NCI-H2171 (cell line): Measurements from ENCODE around the gene HAUS8.
"Not testable (repeated sequence)": the region's sequence is repeated elsewhere in the genome, so short reads cannot be mapped to it uniquely, and the experiment has no call there.

ENCODE experiments used
- DNase-seq: peaks from one replicate; lab custom pipeline; 2025; lab: John Stamatoyannopoulos, UW

HAUS8 gene

DNA sequence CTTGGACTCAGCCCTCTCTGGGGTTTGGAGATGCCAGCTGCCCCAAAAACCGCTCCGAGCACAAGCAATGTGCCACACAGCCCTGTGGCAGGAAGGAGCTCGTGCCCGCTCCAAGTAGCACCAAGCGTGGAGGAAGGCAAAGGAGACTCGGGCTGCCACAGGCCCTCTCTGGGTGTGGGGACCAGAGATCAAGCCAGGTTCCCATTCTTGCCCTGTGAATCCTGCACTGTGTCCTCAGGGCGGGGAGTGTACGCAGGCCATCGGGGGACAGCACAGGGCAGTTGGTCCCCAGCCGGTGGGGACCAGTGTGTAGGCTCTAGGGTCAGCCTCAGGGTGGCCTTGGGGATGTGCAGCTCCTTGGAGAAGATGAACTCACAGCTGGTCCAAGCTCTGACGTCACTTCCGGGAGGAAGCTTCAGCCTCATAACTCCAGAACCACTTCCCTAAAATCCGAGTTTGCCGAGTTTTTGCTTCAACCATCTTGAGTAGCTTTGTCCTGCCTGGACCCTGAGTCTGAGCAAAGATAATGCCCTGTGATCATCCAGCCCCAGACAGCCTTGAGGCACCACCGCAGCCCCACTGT lies 39.3 kb downstream of the HAUS8 start:
- DNase-seq, result no peak

DNA sequence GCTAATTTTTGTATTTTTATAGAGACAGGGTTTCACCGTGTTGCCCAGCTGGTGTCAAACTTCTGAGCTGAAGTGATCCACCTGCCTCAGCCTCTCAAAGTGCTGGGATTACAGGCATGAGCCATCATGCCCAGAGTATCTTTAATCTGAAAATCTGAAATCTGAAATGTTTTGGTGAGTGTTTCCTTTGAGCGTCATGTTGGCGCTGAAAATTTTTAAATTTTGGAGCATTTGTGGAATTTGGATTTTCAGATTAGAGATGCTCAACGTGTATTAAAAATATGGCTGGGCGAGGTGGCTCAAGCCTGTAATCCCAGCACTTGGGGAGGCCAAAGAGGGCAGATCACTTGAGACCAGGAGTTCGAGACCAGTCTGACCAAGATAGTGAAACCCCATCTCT lies 43.5 kb downstream of the HAUS8 start:
- DNase-seq, result no peak

DNA sequence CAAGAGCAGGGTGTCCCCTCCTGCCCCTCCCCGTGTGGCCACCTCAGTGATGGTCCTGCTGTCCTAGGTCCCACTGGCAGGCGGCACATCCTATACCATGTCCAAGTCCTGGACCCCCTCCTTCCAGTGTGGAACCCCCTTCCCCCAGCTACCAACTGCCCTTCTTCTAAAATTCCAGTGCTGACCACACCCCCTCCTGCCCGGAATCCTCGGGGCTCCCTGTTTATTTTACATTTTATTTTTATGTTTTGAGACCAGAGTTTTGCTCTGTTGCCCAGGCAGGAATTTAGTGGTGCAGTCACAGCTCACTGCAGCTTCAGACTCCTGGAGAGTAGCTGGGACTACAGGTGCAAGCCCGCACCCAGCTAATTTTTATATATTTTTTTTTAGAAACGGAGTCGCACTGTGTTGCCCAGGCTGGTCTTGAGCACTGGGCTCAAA lies 47.7 kb downstream of the HAUS8 start:
- DNase-seq, result no peak

DNA sequence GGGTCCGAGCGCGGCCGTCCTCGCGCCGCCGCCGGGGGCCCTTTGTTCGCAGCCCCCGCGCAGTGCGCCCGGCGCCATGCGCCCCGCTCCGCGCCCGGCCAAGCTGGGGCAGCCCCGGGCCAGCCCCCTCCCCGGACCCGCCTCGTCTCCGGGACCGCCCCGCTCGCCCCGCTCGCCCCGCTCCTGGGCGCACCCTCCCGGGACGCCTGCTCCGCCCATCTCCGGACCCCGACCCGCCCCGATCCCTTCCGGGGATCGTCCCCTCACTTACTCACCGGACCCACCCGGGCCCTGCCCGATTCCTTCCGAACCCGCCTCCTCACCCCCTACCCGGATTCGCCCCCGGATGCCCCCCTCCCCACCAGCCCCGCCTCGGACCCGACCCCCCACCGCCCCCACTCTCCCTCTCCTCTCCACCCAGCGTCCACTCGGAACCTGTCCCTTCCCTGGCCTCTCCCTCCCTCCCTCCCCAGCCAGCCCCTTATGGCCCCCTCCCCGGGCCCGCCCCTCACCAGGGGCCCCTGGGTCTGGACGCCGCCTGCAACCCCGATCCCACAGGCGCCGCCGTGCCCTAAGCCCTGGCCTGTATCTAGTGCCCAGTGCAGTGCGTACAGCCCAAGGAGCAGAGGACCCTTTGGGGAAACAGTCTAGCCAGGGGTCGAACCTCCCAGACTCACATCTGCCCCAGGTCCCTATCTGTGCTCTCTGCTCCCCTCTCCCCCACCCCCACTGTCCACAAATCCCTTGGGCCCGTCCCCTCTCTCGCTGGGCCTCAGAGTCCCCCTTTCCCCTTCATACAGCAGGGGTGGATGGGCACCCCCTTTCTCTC lies 48.3 kb downstream of the HAUS8 start, which contains the start of gene CPAMD8:
CPAMD8 (minus strand) TSS at position 105 of the 829 bp plus-strand sequence. CDS start 168 bp downstream, outside the sequence.
- DNase-seq, result no peak

DNA sequence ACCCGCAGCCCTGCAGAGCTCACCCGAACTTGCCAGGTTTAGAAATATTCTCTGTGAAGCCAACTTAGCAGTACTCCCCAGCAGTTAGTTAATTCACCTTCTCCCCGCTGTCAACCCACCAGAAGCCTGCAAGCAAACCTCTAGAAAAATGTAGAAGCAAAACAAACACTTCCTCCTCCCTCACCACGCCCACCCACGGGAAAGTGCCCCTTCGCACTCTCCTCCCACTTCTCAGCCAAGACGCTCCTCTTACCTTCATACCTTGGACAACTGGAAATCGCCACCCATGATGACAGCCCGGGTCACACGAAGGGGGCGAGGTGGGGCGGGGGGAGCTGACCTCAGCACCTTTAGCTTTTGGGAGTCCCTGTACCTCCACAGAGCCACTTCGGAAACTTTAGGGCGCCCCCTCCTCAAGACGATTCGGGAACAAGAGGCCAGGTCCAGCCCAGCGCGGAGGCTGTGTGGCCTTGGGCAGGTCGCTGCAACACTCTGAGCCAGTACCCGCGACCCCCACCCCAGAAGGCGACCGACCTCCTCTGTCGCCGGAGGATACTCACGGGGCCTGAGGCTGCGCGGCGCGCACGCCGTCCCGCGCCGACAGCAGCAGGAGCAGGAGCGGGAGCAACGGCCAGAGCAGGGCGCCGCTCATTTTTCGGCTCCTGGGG lies 49.1 kb downstream of the HAUS8 start:
- DNase-seq, result no peak

DNA sequence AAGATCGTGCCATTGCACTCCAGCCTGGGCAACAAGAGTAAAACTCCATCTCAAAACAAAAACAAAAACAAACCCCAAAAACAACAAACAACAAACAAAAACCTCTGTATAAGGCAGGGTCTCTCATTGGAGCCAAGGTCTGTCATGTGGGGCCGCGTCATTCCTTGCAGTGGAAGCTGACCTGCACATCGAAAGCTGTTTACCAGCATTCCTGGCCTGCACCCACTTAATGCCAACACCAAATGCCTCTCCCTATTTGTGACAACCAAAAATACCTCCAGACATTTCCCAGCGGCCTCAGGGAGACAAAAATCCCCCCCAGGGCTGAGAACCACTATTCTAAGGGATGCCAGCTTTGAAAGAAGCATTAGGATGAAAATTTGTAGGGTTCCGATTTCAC lies 49.9 kb downstream of the HAUS8 start:
- DNase-seq, result no peak

DNA sequence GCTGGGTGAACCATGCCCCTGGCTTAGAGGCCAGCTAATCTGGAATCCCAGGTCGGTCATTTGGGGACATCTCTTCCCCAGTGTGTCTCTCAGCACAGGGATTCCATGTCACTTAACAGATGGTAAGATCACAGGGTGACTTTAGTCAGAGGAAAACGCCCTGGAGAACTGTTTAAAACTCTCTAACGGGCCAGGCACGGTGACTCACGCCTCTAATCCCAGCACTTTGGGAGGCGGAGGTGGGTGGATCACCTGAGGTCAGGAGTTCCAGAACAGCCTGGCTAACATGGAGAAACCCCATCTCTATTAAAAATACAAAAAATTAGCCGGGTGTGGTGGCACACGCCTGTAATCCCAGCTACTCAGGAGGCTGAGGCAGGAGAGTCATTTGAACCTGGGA lies 50.3 kb downstream of the HAUS8 start:
- DNase-seq, result not testable (repeated sequence)

DNA sequence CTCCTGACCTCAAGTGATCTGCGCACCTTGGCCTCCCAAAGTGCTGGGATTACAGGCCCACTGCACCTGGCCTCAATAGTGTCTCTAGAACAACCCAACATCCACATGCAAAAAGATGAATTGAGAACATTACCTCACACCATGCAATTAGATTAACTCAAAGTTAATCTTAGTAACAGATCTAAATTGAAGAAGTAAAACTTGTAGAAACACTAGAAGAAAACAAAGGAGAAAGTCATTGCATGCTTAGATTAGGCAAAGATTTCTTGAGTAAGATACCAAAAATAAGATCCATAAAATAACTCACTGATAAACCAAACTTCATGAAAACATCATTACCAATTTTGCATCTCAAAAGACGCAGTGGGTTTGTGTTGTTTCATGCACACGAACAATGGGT lies 51.4 kb downstream of the HAUS8 start:
- no peak for DNase-seq

DNA sequence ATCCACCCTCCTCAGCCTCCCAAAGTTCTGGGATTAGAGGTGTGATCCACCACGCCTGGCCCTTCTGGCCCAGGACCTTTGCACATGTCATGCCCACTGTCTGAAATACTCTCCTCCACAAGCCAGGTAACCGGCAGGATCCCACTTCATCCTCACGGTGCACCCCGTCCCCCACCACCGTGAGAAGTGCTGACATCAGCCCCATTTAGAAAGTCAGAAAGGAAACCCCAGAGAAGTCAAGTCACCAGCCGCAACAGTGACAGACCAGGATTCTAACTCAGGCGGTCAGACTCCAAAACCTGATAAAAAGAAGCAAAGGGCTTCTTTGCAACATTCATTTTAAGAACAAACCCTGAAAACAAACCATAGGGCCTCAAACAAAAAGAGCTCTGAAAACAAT lies 52.5 kb downstream of the HAUS8 start:
- no peak for DNase-seq

DNA sequence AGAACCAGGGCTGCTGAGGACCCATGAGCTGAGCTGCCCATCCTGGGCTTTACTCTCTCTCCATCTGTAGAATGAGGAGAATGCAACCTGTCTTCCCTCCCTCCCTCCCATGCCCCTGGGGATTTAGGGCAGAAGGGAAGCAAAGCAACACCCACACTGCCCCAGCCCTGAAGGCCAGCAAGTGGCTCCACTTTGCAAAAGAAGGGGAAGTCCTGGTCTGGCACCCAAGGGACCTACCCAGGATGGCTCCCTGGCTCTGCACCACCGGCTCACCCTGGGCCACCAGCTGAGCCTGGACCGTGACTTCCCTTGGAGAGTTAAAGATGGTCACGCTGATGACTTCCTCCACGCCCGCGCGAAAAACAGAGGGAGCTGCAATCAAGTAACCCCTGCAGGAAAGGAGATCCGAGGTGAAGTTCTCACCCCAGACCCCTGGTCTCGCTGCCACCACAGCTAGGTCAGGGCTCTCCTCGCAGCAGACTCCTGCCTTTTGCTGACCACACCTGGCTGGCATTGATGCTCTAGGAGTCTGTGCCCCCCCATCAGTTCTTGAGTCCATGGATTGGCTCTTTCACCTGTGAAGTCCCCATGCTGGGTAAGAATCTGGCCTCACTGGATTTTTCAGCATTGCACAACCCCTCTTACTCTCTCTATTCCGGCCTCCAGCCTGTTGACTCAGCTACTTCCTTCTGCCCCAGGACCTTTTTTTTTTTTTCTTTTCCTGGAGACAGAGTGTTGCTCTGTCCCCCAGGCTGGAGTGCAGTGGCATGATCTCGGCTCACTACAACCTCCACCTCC lies 53.3 kb downstream of the HAUS8 start:
- DNase-seq, result no peak

DNA sequence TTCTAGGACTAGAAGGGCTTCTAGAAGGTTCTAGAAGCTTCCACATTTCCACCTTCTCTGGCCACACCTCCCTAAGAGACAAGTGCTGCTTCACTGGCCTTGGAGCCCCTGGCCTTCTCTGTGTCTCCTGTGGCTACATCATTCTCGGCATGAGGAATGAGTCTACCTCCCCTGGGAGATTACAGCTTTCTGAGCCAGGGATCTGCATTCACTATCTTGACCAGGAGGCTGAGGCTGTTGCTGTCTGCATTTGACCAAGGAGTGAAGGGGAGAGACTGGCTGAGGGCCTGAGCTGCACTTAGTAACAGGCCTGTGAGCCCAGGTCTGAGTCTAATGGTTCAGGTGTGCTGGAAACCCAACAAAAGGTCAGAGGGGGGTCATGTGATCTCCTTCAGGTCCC lies 53.9 kb downstream of the HAUS8 start:
- no peak for DNase-seq

DNA sequence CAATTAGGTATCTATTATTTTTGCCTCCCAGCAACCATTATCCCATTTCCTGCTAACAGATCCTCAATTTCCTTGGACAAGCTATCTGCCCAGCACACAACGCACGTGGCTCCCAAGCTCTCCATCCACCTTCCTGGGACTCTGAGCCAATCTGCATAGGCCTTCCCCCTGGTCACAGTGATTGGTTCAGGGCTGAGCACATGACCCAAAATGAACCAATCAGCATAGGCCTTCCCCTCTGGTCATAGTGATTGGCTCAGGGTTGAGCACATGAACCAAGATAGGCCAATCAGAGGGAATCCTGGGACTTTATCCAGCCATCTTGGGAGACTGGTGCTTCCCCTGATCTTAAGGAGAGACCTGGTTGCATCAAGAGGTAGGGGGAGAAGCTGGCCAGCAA lies 54.4 kb downstream of the HAUS8 start:
- no peak for DNase-seq

DNA sequence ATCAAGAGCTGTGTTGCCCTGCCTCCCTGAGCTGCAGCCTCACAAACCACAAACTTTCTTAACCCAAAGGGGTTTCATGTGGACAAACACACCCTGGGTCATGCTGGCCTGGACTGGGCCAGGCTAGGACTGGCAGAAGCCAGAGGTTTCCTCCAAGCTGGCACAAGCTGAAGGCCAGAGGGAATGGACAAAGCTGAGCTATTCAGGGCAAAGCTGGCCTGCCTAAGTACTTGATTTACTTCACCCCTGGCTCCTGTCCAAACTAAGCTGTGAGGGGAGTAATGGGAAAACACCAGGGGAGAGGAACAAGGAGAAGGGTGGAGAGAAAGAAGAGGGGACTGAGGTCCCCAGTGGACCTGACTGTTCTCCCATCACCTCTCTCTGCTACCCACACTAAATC lies 54.9 kb downstream of the HAUS8 start:
- DNase-seq, result no peak

DNA sequence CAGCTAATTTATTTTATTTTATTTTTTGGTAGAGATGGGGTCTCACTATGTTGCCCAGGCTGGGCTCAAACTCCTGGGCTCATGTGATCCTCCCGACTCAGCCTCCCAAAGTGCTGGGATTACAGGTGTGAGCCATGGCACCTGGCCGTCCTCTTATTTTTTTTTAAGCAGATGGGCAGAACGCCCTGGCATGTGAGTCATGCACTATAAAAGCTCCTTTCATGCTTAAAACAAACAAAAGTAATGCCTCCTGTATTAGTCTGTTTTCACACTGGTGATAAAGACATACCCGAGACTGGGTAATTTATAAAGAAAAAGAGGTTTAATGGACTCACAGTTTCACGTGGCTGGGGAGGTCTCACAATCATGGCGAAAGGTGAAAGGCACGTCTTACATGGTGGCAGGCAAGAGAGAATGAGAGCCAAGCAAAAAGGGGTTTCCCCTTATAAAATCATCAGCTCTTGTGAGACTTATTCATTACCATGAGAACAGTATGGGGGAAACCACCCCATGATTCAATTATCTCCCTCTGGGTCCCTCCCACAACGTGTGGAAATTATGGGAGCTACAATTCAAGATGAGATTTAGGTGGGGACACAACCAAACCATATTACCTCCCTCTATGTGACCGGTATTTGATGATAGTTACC lies 60.9 kb downstream of the HAUS8 start:
- not testable (repeated sequence) for DNase-seq

DNA sequence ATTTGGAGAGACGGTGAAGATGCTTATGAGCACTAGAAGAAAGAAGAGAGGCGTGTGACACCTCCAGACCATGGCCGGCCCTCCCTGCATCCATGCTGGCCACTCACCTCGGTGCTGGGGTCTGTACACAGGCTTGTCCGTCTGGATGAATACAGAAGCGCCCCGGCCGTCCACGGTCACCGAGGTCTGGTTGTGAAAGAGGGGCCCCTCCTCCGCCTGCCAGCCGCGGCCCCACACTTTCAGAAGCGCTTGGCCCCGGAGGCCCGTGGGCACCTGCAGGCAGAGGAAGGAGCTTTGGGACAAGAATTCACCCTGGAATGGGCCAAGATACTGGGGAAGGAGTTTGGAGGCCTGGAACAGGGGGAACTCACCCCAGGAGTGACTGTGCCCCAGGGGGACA lies 63.8 kb downstream of the HAUS8 start:
- no peak for DNase-seq

DNA sequence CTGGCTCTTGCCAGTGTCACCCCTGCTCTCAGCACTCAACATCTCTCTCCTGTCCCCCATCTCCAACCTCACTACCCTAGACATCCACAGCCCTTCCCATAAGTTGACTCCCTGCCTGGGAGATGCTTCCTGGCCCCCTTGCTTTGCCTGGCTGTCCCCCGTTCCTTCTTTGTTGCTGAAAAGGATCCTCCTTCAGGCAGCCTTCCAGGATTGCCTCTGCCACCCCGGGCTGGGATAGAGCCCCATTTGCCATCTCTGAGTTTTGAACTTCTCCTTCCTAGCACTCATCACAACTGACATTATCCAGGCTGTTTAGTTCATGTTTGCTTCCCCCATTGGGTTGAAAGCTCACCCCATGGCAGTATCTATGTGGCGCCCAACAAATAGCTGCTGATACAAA lies 68.7 kb downstream of the HAUS8 start:
- no peak for DNase-seq

DNA sequence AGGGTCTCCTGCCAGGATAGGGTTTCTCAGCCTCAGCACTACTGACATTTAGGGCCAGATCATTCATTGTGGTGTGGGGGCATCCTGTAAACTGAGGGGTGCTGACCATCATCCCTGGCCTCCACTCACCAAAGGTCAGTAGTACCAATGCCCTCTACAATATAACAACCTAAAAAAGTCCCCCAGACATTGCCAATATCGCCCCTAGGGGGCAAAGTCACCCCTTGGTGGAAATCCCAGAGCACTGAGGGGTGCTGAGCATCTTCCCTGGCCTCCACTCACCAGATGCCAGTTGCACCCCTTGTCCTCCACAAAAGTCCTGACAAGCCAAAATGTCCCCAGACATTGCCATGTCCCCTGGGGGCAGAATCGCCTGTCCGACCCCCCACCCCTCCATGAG lies 70.3 kb downstream of the HAUS8 start:
- no peak for DNase-seq

DNA sequence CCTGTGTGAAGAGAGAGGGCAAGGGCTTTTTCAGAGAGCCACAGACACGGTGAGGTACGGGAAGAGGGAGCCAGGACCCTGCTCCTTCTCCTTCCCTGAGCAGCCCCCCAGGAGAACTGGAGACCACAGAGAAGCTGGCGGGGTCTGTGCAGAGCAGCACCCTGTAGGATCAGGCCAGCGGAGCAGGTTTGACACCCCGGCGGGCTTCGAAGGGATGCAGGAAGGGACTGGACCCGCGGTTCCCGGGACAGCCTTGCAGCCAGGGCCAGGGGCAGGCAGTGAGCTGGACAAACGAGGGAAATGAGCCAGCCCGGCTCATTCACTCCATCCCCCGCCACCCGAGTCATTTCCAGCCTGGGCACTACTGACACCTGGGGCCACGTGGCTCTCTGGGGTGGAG lies 70.9 kb downstream of the HAUS8 start:
- no peak for DNase-seq

DNA sequence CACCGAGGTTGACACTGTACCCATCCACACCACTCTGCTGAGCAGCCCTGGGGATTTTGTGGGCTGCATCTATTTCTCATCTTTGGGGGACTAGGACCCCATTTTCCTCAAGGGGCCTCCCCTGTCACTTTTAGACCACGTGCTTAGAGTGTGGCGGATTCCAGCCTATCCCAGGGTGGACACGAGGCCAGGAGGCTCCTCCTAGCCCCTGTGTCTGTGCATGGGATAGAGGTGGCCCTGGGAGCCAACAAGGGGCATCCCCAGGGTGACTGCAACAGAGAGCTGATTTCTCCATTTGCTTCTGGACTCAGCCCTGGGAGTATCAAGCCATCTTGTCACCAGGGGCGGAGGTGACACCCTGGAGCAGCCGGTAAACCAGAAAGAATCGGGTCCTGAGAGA lies 72.8 kb downstream of the HAUS8 start:
- no peak for DNase-seq

DNA sequence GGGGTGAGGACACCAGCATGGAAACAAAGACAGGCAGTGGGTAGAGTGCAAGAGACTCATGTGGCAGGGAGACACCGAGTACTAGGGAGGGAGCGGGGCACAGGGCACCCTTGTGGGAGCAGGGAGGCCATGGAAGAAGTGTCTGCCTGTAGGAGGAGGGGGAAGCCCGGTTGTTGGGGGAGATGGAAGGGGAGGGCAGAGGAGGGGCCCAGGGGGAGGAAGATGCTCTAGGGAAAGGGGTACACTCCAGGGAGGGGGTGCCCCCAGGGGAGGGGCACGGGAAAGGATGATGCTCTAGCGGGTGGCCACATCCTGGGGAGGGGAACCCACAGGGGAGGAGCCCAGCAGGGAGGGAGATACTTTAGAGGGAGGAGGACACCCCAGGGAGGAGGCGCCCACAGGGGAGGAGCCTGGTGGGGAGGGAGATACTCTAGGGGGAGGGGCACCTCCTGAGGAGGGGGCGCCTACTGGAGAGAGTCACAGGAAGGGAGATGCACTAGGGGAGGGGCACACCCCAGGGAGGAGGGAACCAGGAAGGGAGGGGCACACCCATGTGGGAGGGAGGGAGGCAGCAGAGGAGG lies 73.6 kb downstream of the HAUS8 start:
- no peak for DNase-seq
